K562 (cell line): Measurements from ENCODE around the gene SLC12A4. TPM values are rescaled to one million over a fixed set of nuclear protein-coding genes. Genes with fewer than 3 reads are reported as not detected.

Source experiments
- GTF2B ChIP-seq: IDR thresholded peaks from 2 replicates; pipeline ENCODE4 v1.6.1; 2011; ENCODE audit not compliant: insufficient read length; ENCODE audit errors: extremely low read depth
- HNRNPLL ChIP-seq: fragments of 200-400 bp; formaldehyde crosslinking; IDR thresholded peaks from 2 replicates; pipeline ENCODE4 v1.6.1; 2017; ENCODE audit warnings: low read length, low read depth, mild to moderate bottlenecking; ENCODE audit not compliant: poor library complexity, severe bottlenecking
- MNT ChIP-seq, 2 experiments: fragments of 450-650 bp; conservative IDR thresholded peaks; 2 replicates each; pipeline ENCODE4 v1.6.1; 2017; ENCODE audit warnings: mild to moderate bottlenecking in 2 of 2, moderate library complexity in 2 of 2
- PCBP1 ChIP-seq: fragments of 200-400 bp; formaldehyde crosslinking; IDR thresholded peaks from 2 replicates; pipeline ENCODE4 v1.6.1; 2018; ENCODE audit warnings: mild to moderate bottlenecking, low read depth, low read length; ENCODE audit not compliant: poor library complexity, severe bottlenecking
- POLR2H ChIP-seq: IDR thresholded peaks from 2 replicates; pipeline ENCODE4 v1.6.1; 2016; ENCODE audit warnings: missing genetic modification characterization, low read depth, mild to moderate bottlenecking, control low read depth, missing compliant biosample characterization, moderate library complexity
- SRSF3 ChIP-seq: fragments of 200-400 bp; formaldehyde crosslinking; IDR thresholded peaks from 2 replicates; pipeline ENCODE4 v1.6.1; 2016; ENCODE audit warnings: mild to moderate bottlenecking, low read length, moderate library complexity; ENCODE audit not compliant: insufficient read depth
- SRSF7 ChIP-seq: fragments of 200-400 bp; formaldehyde crosslinking; optimal IDR thresholded peaks from 2 replicates; pipeline ENCODE3; 2017; ENCODE audit warnings: mild to moderate bottlenecking, low read depth, low read length
- ZNF277 ChIP-seq: fragments of 250-450 bp; sonication (Bioruptor Pico); IDR thresholded peaks from 2 replicates; pipeline ENCODE4 v1.8.0; 2022; ENCODE audit warnings: inconsistent platforms, mild to moderate bottlenecking, moderate library complexity, borderline replicate concordance
- polyA plus RNA-seq, 8 experiments: library from polyadenylated mRNA; depleted of rRNA in 4 of 8; stranded (reverse) in 5 of 8; unstranded in 3 of 8; fragments of >200 nt; fragmentation: Nextera tagmentation in 2 of 8; fragmentation: Illumina TruSeq in 1 of 8; extraction: Ambion mirVana in 2 of 8; extraction: Trizol in 1 of 8; gene quantifications; 2 replicates each; pipeline versions ENCODE4 v1.2.1 to v1.2.3, GENCODE V29; 2011 to 2014; ENCODE audit warnings: inconsistent platforms in 1 of 8, missing spikeins in 1 of 8
- total RNA-seq, 7 experiments: library from RNA; depleted of rRNA in 6 of 7; stranded (reverse); fragments of >200 nt in 6 of 7; fragmentation: Illumina TruSeq in 2 of 7; extraction: Trizol in 2 of 7; gene quantifications; 2 replicates each; pipeline versions ENCODE4 v1.2.1 to v1.2.3, GENCODE V29; 2011 to 2021; ENCODE audit warnings: low replicate concordance in 1 of 7
- TF ChIP-seq, protein P1 (sequence below): fragments of 200-800 bp; sonication (Bioruptor generic); IDR thresholded peaks from 2 replicates; pipeline ENCODE4 v1.6.1; 2017; ENCODE audit warnings: missing genetic modification characterization, missing compliant biosample characterization

SLC12A4 gene
- total and polyA plus RNA-seq, 9 of the 15 experiments (the other 6 are each of a cell fraction or from before 2014, with no cell fraction given): 0.75 to 43.5 (median 15.0) TPM

GRCh38 chr16:67996666-67997065, 28.2 kb upstream of the SLC12A4 start (continued):
- TF ChIP-seq ZNF277 (no peak), GTF2B (no peak), SRSF3 (no peak), PCBP1 (no peak), SRSF7 (no peak), MNT (conservative IDR thresholded peaks at IDR 0.05) (no peak), HNRNPLL (no peak), POLR2H (tag) (no peak)
- TF ChIP-seq, protein P1, sequence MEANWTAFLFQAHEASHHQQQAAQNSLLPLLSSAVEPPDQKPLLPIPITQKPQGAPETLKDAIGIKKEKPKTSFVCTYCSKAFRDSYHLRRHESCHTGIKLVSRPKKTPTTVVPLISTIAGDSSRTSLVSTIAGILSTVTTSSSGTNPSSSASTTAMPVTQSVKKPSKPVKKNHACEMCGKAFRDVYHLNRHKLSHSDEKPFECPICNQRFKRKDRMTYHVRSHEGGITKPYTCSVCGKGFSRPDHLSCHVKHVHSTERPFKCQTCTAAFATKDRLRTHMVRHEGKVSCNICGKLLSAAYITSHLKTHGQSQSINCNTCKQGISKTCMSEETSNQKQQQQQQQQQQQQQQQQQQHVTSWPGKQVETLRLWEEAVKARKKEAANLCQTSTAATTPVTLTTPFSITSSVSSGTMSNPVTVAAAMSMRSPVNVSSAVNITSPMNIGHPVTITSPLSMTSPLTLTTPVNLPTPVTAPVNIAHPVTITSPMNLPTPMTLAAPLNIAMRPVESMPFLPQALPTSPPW (CRISPR knock-in tag): no peak
